Loucy (cell line): ENCODE measurements around the gene RAB8A.

ENCODE experiments used
- CTCF ChIP-seq: fragments of 200-600 bp; sonication (generic); conservative IDR thresholded peaks from 2 replicates; pipeline ENCODE4 v1.5.1; 2014; ENCODE audit warnings: mild to moderate bottlenecking, antibody characterized with exemption, low read length
- EZH2phosphoT487 ChIP-seq: fragments of 200-600 bp; IDR thresholded peaks from 2 replicates; pipeline ENCODE4 v1.6.1; 2018; ENCODE audit warnings: antibody characterized with exemption, mild to moderate bottlenecking, moderate library complexity, borderline replicate concordance

DNA sequence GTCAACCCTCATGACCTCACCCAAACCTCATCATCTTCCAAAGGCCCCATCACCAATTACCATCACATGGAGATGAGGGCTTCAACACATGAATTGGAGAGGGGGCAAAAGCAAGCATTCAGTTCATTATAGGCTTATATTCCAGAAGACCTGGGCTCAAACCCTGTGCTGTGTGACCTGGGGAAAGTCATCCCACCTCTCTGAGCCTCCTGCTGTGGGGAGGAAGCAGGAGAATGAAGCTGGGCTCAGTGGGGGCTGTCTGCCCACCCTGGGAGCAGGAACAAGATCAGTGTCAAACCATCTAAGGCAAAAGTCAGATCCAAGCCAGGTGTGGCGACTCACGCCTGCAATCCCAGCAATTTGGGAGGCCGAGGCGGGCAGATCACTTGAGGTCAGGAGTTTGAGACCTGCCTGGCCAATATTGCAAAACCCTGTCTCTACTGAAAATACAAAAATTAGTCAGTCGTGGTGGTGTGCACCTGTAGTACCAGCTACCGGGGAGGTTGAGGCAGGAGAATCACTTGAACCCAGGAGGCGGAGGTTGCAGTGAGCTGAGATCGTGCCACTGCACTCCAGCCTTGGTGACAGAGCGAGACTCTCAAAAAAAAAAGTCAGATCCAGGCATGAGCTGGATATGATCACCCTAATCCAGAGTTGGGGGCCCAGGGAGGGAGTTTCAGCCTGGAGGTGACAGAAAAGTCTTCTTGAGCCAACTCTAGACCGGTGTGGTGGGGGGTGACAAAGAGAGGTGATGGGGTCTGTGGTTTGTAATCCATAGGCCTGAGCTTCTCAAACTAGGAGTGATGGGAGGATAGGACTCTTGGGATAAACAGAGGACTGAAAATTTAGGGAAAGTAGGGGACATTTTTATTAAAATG, 37.0 kb upstream of the RAB8A start:
- TF ChIP-seq CTCF, result no peak
- TF ChIP-seq EZH2phosphoT487, result no peak
